GM13977 (cell line): ENCODE measurements around the gene WDR41.
A peak's percentile ranks its signal among the peaks of the same experiment; 100 is the strongest.
"Not testable (repeated sequence)": the region's sequence is repeated elsewhere in the genome, so short reads cannot be mapped to it uniquely, and the experiment has no call there.

Experiments used
- DNase-seq: peaks from one replicate; pipeline ENCODE4 v3.0.0; 2012; ENCODE audit warnings: low spot score
- CTCF ChIP-seq: IDR thresholded peaks from 2 replicates; pipeline ENCODE4 v1.5.1; 2012; ENCODE audit warnings: mild to moderate bottlenecking, control low read depth; ENCODE audit not compliant: insufficient read depth; ENCODE audit errors: extremely low read depth, missing control alignments
- in situ Hi-C: fragments of 300-500 bp; cut with MboI; formaldehyde crosslinking; loops from one replicate; pipeline ENCODE4 v1.12.0; 2022; ENCODE audit warnings: low sequenced_read_pairs, low pct_unique_long_range_greater_than_20kb, mixed read lengths, inconsistent platforms; ENCODE audit not compliant: unreplicated experiment

Gene WDR41

GRCh38 chr5:77491783-77492652, at the start of gene WDR41:
TSS of gene WDR41 (minus strand) at chr5:77492316. CDS start at chr5:77492220, 96 bp downstream.
- peak; percentile 94 for TF ChIP-seq CTCF
- in situ Hi-C loops, result no loop called here
- peak; percentile 92 for DNase-seq

- DNase-seq, result no peak
- in situ Hi-C loops, result no loop called here
- no peak for TF ChIP-seq CTCF
These were observed 39.2 kb upstream of the WDR41 start for GRCh38 chr5:77531297-77531696.

- peak; percentile 23 for TF ChIP-seq CTCF
- no peak for DNase-seq
- in situ Hi-C loops, result no loop called here
These were observed 26.2 kb upstream of the WDR41 start for GRCh38 chr5:77518304-77518703.

GRCh38 chr5:77514457-77514856, 22.3 kb upstream of the WDR41 start:
- DNase-seq, result no peak
- no peak for TF ChIP-seq CTCF
- in situ Hi-C loops, result no loop called here

GRCh38 chr5:77513321-77513720, 21.2 kb upstream of the WDR41 start:
- in situ Hi-C loops, result no loop called here

GRCh38 chr5:77501132-77501531, 9.0 kb upstream of the WDR41 start:
- in situ Hi-C loops, DNase-seq: not testable (repeated sequence)

More at GRCh38 chr5:77513321-77513720, 21.2 kb upstream of the WDR41 start:
- TF ChIP-seq CTCF, result no peak
- no peak for DNase-seq

GRCh38 chr5:77499973-77500372, 7.9 kb upstream of the WDR41 start:
- in situ Hi-C loops, result no loop called here
- DNase-seq, result no peak
- no peak for TF ChIP-seq CTCF
